Pancreas (tissue), 10 donors: ENCODE results near the gene THEM5. TPM values are rescaled to one million over a fixed set of nuclear protein-coding genes. Genes with fewer than 3 reads are reported as not detected.

ENCODE experiments used
- ATAC-seq, 4 donors: fragments of 200-7000 bp; cut with Tn5 transposase; one replicate each; pipeline versions ENCODE4 v1.8.0 to v1.9.1; 2020; ENCODE audit warnings: mild to moderate bottlenecking in 4 of 4, moderate library complexity in 4 of 4
- DNase-seq, 6 donors: peaks; one replicate each; pipeline ENCODE4 v3.0.0-alpha.2; 2020
- FAIRE-seq: peaks from 2 replicates; lab custom pipeline; 2012; peaks lifted over from hg19 to GRCh38; lab: Jason Lieb, UNC
- H3K27ac ChIP-seq, 4 donors: fragments of 200-600 bp; sonication (generic); 1 replicate in 3 of 4; 2 replicates in 1 of 4; pipeline versions ENCODE4 v1.5.0 to v1.8.0; 2020
- H3K27me3 ChIP-seq, 4 donors: fragments of 200-600 bp; one replicate each; pipeline ENCODE4 v1.8.0; 2021
- H3K36me3 ChIP-seq, 3 donors: fragments of 200-600 bp; sonication (generic) in 1 of 3; one replicate each; pipeline versions ENCODE4 v1.5.0 to v1.8.0; 2020 to 2021
- H3K4me1 ChIP-seq, 3 donors: fragments of 200-600 bp; one replicate each; pipeline ENCODE4 v1.8.0; 2021
- H3K4me3 ChIP-seq, 4 donors: fragments of 200-600 bp; sonication (generic) in 2 of 4; one replicate each; pipeline versions ENCODE4 v1.5.0 to v1.8.0; 2020 to 2021
- H3K9me3 ChIP-seq, 4 donors: fragments of 200-600 bp; one replicate each; pipeline ENCODE4 v1.8.0; 2021
- WGBS, 2 donors: extraction: QIAGEN DNeasy Blood & Tissue Kit; methylation state at CpG; one replicate each; pipeline ENCODE4 v1.1.7; 2013; 5-methylcytosine and 5-hydroxymethylcytosine counted together
- intact Hi-C, 3 donors: fragments of 100-400 bp; cut with DNase I; formaldehyde crosslinking; loops; one replicate each; pipeline versions ENCODE4 v1.11.1 to v1.14.2; 2022
- polyA plus RNA-seq, 2 donors: library from polyadenylated mRNA; stranded (reverse); fragments of 200-250 nt; gene quantifications; one replicate each; pipeline ENCODE4 v1.2.3, GENCODE V29; 2013
- total RNA-seq, 6 donors: library from RNA; stranded (reverse); fragmentation: NEBNext Ultra II Directional in 4 of 6; extraction: Animal tissue kit (Norgen Biotek cat#: 25700) in 4 of 6; gene quantifications; one replicate each; pipeline versions ENCODE4 v1.2.1 to v1.2.4, GENCODE V29; 2021 to 2023
- TF ChIP-seq, protein P1 (sequence below), 4 donors: fragments of 200-600 bp; sonication (generic) in 3 of 4; IDR thresholded peaks; one replicate each; pipeline versions ENCODE4 v1.5.0 to v1.8.0; 2021; ENCODE audit warnings: antibody characterized with exemption in 4 of 4
- donor health status: healthy with polysubstance abuse.
- donor health status: DM: no; HTN: no; CAD: no; lungs with moderate emphysema.
- donor health status: DM: no; HTN: no; CAD: no.
- donor health status: control.
- donor health status: control.
- donor health status: Bipolar disorder and iron deficiency.
- donor health status: DM: yes; HTN: yes; CAD: no.
- donor health status: DM: no; HTN: no; CAD: no.
- donor health status: DM: no; HTN: no; CAD: no.
- donor health status: DM: yes; HTN: yes; CAD: no.

Gene THEM5
- total and polyA plus RNA-seq, 8 donors = 0.17 TPM; not detected in 7

DNA sequence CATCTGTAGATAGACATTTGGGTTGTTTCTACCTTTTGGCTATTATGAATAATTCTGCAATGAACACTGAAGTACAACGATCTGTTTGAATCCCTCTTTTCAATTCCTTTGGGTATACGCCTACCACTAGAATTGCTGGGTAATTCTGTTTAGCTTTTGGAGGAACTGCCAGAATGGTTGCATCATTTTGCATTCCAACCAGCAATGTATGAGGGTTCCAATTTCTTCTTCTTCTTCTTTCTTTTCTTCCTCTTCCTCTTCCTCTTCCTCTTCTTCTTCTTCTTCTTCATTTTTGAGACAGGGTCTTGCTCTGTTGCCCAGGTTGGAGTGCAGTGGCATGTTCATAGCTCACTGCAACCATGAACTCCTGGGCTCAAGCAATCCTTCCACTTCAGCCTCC is 13.8 kb upstream of the THEM5 start:
- WGBS, 2 donors = 71 to 88% methylated on average over 2 of the region's 2 CpGs
- no peak for ATAC-seq
- no peak overlapping the region for H3K4me3 ChIP-seq
- no peaks in the 10 kb centered on the region for H3K27me3 ChIP-seq
- intact Hi-C loops = no loop called here
- no peak for DNase-seq
- no peak for FAIRE-seq
- no peaks in the 10 kb centered on the region for H3K9me3 ChIP-seq
- no peaks in the 10 kb centered on the region for H3K36me3 ChIP-seq
- H3K27ac ChIP-seq = no peak overlapping the region
- TF ChIP-seq, protein P1, sequence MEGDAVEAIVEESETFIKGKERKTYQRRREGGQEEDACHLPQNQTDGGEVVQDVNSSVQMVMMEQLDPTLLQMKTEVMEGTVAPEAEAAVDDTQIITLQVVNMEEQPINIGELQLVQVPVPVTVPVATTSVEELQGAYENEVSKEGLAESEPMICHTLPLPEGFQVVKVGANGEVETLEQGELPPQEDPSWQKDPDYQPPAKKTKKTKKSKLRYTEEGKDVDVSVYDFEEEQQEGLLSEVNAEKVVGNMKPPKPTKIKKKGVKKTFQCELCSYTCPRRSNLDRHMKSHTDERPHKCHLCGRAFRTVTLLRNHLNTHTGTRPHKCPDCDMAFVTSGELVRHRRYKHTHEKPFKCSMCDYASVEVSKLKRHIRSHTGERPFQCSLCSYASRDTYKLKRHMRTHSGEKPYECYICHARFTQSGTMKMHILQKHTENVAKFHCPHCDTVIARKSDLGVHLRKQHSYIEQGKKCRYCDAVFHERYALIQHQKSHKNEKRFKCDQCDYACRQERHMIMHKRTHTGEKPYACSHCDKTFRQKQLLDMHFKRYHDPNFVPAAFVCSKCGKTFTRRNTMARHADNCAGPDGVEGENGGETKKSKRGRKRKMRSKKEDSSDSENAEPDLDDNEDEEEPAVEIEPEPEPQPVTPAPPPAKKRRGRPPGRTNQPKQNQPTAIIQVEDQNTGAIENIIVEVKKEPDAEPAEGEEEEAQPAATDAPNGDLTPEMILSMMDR (IDR thresholded peaks at IDR 0.05) = no peak
- no peaks in the 10 kb centered on the region for H3K4me1 ChIP-seq

GRCh38 chr1:151864411-151864810 is 10.9 kb upstream of the THEM5 start:
- no peaks in the 10 kb centered on the region for H3K27me3 ChIP-seq
- no peaks in the 10 kb centered on the region for H3K36me3 ChIP-seq
- H3K27ac ChIP-seq = no peak overlapping the region
- H3K4me1 ChIP-seq = no peaks in the 10 kb centered on the region
- no peaks in the 10 kb centered on the region for H3K9me3 ChIP-seq
- TF ChIP-seq, protein P1 (IDR thresholded peaks at IDR 0.05) = no peak
- no peak overlapping the region for H3K4me3 ChIP-seq
- no peak for ATAC-seq
- 18 to 43% methylated on average over 2 of the region's 2 CpGs for WGBS, 2 donors
- intact Hi-C loops = no loop called here
- no peak for DNase-seq
- no peak for FAIRE-seq

DNA sequence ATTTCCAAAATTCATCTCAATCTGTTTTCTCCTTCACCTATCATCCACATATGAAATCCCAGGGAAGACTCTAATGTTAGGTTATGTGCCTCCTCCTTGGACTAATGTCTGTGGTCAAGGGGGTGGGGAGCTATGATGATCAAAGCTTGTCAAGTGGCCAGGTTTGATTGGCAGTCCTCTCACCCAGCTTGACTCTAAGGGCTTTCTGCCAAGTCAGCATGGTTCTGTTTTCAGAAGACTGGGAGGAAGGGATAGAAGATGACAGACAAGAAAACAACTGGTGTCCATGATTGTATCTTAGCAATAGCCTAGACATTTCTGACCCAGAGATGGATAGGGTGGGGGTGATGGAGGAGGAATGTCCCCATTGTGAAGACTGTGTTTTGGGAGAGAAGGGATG is 9.1 kb upstream of the THEM5 start:
- DNase-seq (no peak), FAIRE-seq (no peak), ATAC-seq (no peak)

DNA sequence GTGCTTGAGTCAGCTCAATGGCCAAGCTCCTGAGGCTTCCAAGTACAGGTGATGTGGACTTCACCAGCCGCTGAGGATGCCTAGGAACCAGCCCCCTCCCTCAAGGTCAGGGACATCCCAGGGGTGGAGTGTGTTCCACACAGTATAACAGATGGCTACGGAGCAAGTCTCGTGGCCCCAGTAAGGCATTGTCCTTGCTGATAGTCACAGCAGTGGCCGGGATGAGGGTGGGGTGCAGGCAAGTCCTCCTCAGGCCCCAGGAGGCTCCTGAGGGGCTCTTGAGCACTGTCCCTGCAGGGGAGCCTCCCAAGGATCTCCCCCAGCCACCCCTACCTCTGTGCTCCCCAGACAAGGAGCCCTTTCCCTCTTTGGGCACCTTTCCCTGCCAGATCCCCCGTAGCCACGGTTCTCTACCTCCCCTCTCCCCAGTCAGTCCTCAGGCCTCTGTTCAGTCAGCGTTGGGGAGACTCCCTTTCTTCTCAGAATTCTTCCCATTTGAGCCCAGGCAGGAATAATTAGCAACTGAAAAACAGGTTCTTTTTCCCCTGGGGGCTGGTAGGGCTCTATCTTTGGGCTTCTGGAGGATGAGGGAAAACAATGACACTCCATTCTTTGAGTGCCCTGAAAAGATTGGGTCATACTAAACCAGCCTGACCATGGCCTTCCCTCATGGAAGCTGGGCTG is 7.1 kb upstream of the THEM5 start:
- FAIRE-seq (no peak), ATAC-seq (no peak), DNase-seq (no peak)
- Histone ChIP-seq H3K4me1 (no peaks in the 10 kb centered on the region), H3K36me3 (no peaks in the 10 kb centered on the region), H3K27me3 (no peaks in the 10 kb centered on the region), H3K27ac (no peak overlapping the region), H3K4me3 (no peak overlapping the region), H3K9me3 (no peaks in the 10 kb centered on the region)
- intact Hi-C loops = no loop called here
- WGBS, 2 donors = 72 to 78% methylated on average over 7 of the region's 7 CpGs
- TF ChIP-seq, protein P1 (IDR thresholded peaks at IDR 0.05) = no peak

More for the DNA sequence above, 9.1 kb upstream of the THEM5 start:
- Histone ChIP-seq H3K27ac (no peak overlapping the region), H3K4me1 (no peaks in the 10 kb centered on the region), H3K36me3 (no peaks in the 10 kb centered on the region), H3K4me3 (no peak overlapping the region), H3K9me3 (no peaks in the 10 kb centered on the region), H3K27me3 (no peaks in the 10 kb centered on the region)
- intact Hi-C loops = no loop called here
- TF ChIP-seq, protein P1 (IDR thresholded peaks at IDR 0.05) = no peak

DNA sequence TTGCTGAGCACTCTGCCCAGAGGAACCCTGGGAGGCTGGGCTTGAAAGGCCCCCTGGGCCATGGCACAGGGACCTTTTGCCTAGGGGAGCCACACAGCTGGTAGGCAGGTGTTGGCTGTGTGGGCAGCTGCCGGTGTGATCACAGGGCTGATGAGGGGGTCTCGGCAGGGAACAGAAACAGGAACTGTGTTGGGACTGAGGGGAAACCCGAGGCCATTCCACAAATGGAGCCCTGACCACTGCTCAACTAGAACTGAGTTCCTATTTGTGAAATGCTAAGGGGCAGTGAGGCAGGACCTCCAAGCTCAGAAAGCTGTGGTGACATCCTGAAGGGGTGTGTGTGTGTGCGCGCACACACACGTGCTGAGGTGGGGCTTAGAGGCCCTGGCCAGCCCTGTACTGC is 6.4 kb upstream of the THEM5 start:
- DNase-seq (no peak), ATAC-seq (no peak), FAIRE-seq (no peak)
- TF ChIP-seq, protein P1 (IDR thresholded peaks at IDR 0.05) = no peak
- Histone ChIP-seq H3K4me1 (no peaks in the 10 kb centered on the region), H3K4me3 (no peak overlapping the region), H3K27ac (no peak overlapping the region), H3K9me3 (no peaks in the 10 kb centered on the region), H3K27me3 (no peaks in the 10 kb centered on the region), H3K36me3 (no peaks in the 10 kb centered on the region)
- intact Hi-C loops = no loop called here
- WGBS, 2 donors = 77 to 80% methylated on average over 6 of the region's 6 CpGs
